Neural progenitor cell (in vitro differentiated cells): ENCODE results near the gene SNX32. TPM values are rescaled to one million over a fixed set of nuclear protein-coding genes. Genes with fewer than 3 reads are reported as not detected.

Source experiments
- DNase-seq: peaks from one replicate; pipeline ENCODE4 v3.0.0-alpha.2; 2016; ENCODE audit warnings: low spot score
- H2AFZ ChIP-seq: fragments of 200-600 bp; sonication (generic); replicated peaks from 2 replicates; pipeline ENCODE4 v1.6.1; 2016; ENCODE audit warnings: antibody characterized with exemption
- H3F3A ChIP-seq: fragments of 200-600 bp; sonication (generic); 2 replicates; pipeline ENCODE4 v1.6.1; 2016; ENCODE audit warnings: antibody characterized with exemption, low read depth
- H3K27ac ChIP-seq: fragments of 200-600 bp; sonication (generic); 2 replicates; pipeline ENCODE4 v1.5.1; 2016; ENCODE audit warnings: mild to moderate bottlenecking
- H3K27me3 ChIP-seq: fragments of 200-600 bp; sonication (generic); 2 replicates; pipeline ENCODE4 v1.6.1; 2016; ENCODE audit warnings: mild to moderate bottlenecking, moderate library complexity
- H3K36me3 ChIP-seq: fragments of 200-600 bp; sonication (generic); 2 replicates; pipeline ENCODE4 v1.5.1; 2016
- H3K4me1 ChIP-seq: fragments of 200-600 bp; sonication (generic); 2 replicates; pipeline ENCODE4 v1.6.1; 2016; ENCODE audit warnings: mixed run types
- H3K4me2 ChIP-seq: fragments of 200-600 bp; sonication (generic); 2 replicates; pipeline ENCODE4 v1.6.1; 2016
- H3K4me3 ChIP-seq: fragments of 200-600 bp; sonication (generic); 2 replicates; pipeline ENCODE4 v1.5.1; 2016
- H3K79me2 ChIP-seq: fragments of 200-600 bp; sonication (generic); 2 replicates; pipeline ENCODE4 v1.6.1; 2016; ENCODE audit warnings: low read depth
- H3K9ac ChIP-seq: fragments of 200-600 bp; sonication (generic); 2 replicates; pipeline ENCODE4 v1.6.1; 2016
- H3K9me3 ChIP-seq: fragments of 200-600 bp; sonication (generic); 2 replicates; pipeline ENCODE4 v1.5.1; 2016; ENCODE audit warnings: low read depth
- H4K20me1 ChIP-seq: fragments of 200-600 bp; sonication (generic); 2 replicates; pipeline ENCODE4 v1.6.1; 2016; ENCODE audit warnings: low read depth
- H3K27ac Mint-ChIP-seq: 3 replicates; pipeline ENCODE4 v1.8.0; 2021; ENCODE audit warnings: mixed read lengths
- H3K27me3 Mint-ChIP-seq: 2 replicates; pipeline ENCODE4 v1.8.0; 2022; ENCODE audit warnings: low read depth, mild to moderate bottlenecking, inconsistent platforms, moderate library complexity, mixed read lengths; ENCODE audit not compliant: insufficient read depth
- H3K36me3 Mint-ChIP-seq: 3 replicates; pipeline ENCODE4 v1.8.0; 2021; ENCODE audit warnings: mixed read lengths
- H3K4me1 Mint-ChIP-seq: 3 replicates; pipeline ENCODE4 v1.8.0; 2021; ENCODE audit warnings: mixed read lengths
- H3K4me3 Mint-ChIP-seq: 3 replicates; pipeline ENCODE4 v1.8.0; 2021; ENCODE audit warnings: mild to moderate bottlenecking, moderate library complexity, mixed read lengths
- H3K9me3 Mint-ChIP-seq: 3 replicates; pipeline ENCODE4 v1.8.0; 2020; ENCODE audit warnings: mixed read lengths
- EZH2 ChIP-seq: fragments of 200-600 bp; sonication (generic); IDR thresholded peaks from 2 replicates; pipeline ENCODE4 v1.6.1; 2017; ENCODE audit warnings: antibody characterized with exemption, mild to moderate bottlenecking, moderate library complexity
- EZH2phosphoT487 ChIP-seq: fragments of 200-600 bp; sonication (generic); IDR thresholded peaks from 2 replicates; pipeline ENCODE4 v1.6.1; 2017; ENCODE audit warnings: antibody characterized with exemption
- total RNA-seq: library from RNA; depleted of rRNA; stranded (reverse); fragments of >200 nt; gene quantifications from 2 replicates; pipeline ENCODE4 v1.2.3, GENCODE V29; 2015; ENCODE audit warnings: low replicate concordance
- TF ChIP-seq, protein P1 (sequence below): fragments of 200-600 bp; sonication (generic); IDR thresholded peaks from 2 replicates; pipeline ENCODE4 v1.5.1; 2017; ENCODE audit warnings: antibody characterized with exemption, mild to moderate bottlenecking

Gene SNX32
- total RNA-seq, 1 donor from 2014 or later = 1.4 TPM

GRCh38 chr11:65861533-65862183, 27.9 kb downstream of the SNX32 start:
- H3K79me2 ChIP-seq = peaks cover 29% of the 10 kb centered on the region
- DNase-seq = peak; percentile 1
- peaks cover 6% of the 10 kb centered on the region for H3K4me1 ChIP-seq
- no peaks in the 10 kb centered on the region for H3K9me3 ChIP-seq
- Mint-ChIP-seq H3K4me1 (peaks cover 24% of the 10 kb centered on the region), H3K27ac (no peak overlapping the region), H3K4me3 (peak overlapping the region; percentile 95), H3K27me3 (peaks cover 17% of the 10 kb centered on the region), H3K9me3 (peaks cover under 1% of the 10 kb centered on the region), H3K36me3 (peaks cover 11% of the 10 kb centered on the region)
- peak overlapping the region; percentile 87 for H3K4me3 ChIP-seq
- H4K20me1 ChIP-seq = peaks cover 20% of the 10 kb centered on the region
- no peaks in the 10 kb centered on the region for H3K36me3 ChIP-seq
- peak overlapping the region; percentile 63 for H3K9ac ChIP-seq
- no peaks in the 10 kb centered on the region for H3K27me3 ChIP-seq
- TF ChIP-seq EZH2phosphoT487 (no peak), EZH2 (no peak)
- TF ChIP-seq, protein P1, sequence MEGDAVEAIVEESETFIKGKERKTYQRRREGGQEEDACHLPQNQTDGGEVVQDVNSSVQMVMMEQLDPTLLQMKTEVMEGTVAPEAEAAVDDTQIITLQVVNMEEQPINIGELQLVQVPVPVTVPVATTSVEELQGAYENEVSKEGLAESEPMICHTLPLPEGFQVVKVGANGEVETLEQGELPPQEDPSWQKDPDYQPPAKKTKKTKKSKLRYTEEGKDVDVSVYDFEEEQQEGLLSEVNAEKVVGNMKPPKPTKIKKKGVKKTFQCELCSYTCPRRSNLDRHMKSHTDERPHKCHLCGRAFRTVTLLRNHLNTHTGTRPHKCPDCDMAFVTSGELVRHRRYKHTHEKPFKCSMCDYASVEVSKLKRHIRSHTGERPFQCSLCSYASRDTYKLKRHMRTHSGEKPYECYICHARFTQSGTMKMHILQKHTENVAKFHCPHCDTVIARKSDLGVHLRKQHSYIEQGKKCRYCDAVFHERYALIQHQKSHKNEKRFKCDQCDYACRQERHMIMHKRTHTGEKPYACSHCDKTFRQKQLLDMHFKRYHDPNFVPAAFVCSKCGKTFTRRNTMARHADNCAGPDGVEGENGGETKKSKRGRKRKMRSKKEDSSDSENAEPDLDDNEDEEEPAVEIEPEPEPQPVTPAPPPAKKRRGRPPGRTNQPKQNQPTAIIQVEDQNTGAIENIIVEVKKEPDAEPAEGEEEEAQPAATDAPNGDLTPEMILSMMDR = no peak
- H3K4me2 ChIP-seq = peak overlapping the region; percentile 90
- H2AFZ ChIP-seq = no peak overlapping the region
- peaks cover 46% of the 10 kb centered on the region for H3F3A ChIP-seq
- no peak overlapping the region for H3K27ac ChIP-seq

DNA sequence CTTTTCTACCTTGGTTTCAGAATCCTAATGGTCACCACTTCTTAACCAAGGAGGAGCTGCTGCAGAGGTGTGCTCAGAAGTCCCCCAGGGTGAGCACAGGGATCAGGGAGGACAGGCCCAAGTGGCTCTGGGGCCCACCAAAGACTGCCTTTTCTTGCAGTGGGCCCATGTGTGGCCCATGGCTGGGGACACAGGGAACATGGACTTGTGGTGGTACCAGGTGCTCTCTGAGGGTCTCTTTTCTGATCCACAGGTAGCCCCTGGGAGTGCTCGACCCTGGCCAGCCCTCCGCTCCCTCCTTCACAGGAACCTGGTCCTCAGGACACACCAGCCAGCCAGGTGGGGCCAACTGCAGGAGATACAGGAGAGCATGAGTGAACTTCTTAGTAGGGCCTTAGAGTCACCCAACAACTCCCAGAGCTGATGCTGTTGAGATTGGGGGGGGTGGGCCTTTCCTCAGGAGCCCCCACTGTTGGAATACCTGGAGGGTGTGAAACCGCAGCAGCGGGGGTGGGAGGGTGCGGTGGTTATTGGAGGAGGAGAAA, 28.5 kb downstream of the SNX32 start:
- Histone ChIP-seq H3K27me3 (no peaks in the 10 kb centered on the region), H3K4me3 (no peak overlapping the region), H3K79me2 (peaks cover 23% of the 10 kb centered on the region), H3K9ac (no peak overlapping the region), H3K9me3 (no peaks in the 10 kb centered on the region), H3K27ac (no peak overlapping the region), H3K4me1 (peaks cover 6% of the 10 kb centered on the region), H2AFZ (no peak overlapping the region), H3F3A (peaks cover 44% of the 10 kb centered on the region), H4K20me1 (peaks cover 20% of the 10 kb centered on the region), H3K4me2 (no peak overlapping the region), H3K36me3 (no peaks in the 10 kb centered on the region)
- H3K27ac Mint-ChIP-seq = no peak overlapping the region
- peaks cover 10% of the 10 kb centered on the region for H3K36me3 Mint-ChIP-seq
- no peaks in the 10 kb centered on the region for H3K9me3 Mint-ChIP-seq
- H3K27me3 Mint-ChIP-seq = peaks cover 16% of the 10 kb centered on the region
- peak overlapping the region; percentile 95 for H3K4me3 Mint-ChIP-seq
- peak; percentile 1 for DNase-seq
- TF ChIP-seq, protein P1 = no peak
- TF ChIP-seq EZH2phosphoT487 (no peak), EZH2 (no peak)
- H3K4me1 Mint-ChIP-seq = peaks cover 27% of the 10 kb centered on the region

- no peak overlapping the region for H3K4me3 ChIP-seq
- H3F3A ChIP-seq = peaks cover 45% of the 10 kb centered on the region
- no peak overlapping the region for H3K27ac Mint-ChIP-seq
- peaks cover 34% of the 10 kb centered on the region for H3K4me1 Mint-ChIP-seq
- H3K4me3 Mint-ChIP-seq = peak overlapping the region; percentile 63
- peak; percentile 1 for DNase-seq
- H3K79me2 ChIP-seq = peaks cover 16% of the 10 kb centered on the region
- no peak overlapping the region for H3K27ac ChIP-seq
- peaks cover 19% of the 10 kb centered on the region for H4K20me1 ChIP-seq
- no peak overlapping the region for H3K4me2 ChIP-seq
- peaks cover 18% of the 10 kb centered on the region for H3K27me3 Mint-ChIP-seq
- no peaks in the 10 kb centered on the region for H3K9me3 ChIP-seq
- TF ChIP-seq EZH2phosphoT487 = no peak
- TF ChIP-seq EZH2 = no peak
- TF ChIP-seq, protein P1 = no peak
- H3K9me3 Mint-ChIP-seq = no peaks in the 10 kb centered on the region
- H3K36me3 ChIP-seq = no peaks in the 10 kb centered on the region
- H2AFZ ChIP-seq = no peak overlapping the region
- H3K4me1 ChIP-seq = peaks cover 6% of the 10 kb centered on the region
- H3K9ac ChIP-seq = no peak overlapping the region
- H3K27me3 ChIP-seq = no peaks in the 10 kb centered on the region
- peaks cover 10% of the 10 kb centered on the region for H3K36me3 Mint-ChIP-seq
Measured at GRCh38 chr11:65862941-65863888, 29.5 kb downstream of the SNX32 start.
